GM12878 (cell line): Measurements from ENCODE around the gene IRF8. TPM values are rescaled to one million over a fixed set of nuclear protein-coding genes. Genes with fewer than 3 reads are reported as not detected.

Experiments used
- ATAC-seq: fragments of 200-7000 bp; cut with Tn5 transposase; 3 replicates; pipeline ENCODE4 v1.9.1; 2020; ENCODE audit warnings: mild to moderate bottlenecking, moderate library complexity
- BruUV-seq: library from RNA; stranded (reverse); fragments of 400-500 nt; replicated peaks from 2 replicates; lab custom pipeline; 2021; lab: Mats Ljungman, UMichigan
- CTCF ChIA-PET: fragments of 300-600 bp; sonication (Branson Sonifier 250); formaldehyde crosslinking; extraction: SDS; loops from one replicate; lab custom pipeline; 2021; ENCODE audit warnings: inconsistent platforms; lab: Yijun Ruan, JAX
- POLR2A ChIA-PET: fragments of 350-600 bp; formaldehyde crosslinking; extraction: SDS; loops from one replicate; lab custom pipeline; 2021; ENCODE audit warnings: inconsistent platforms; lab: Charles Lee
- RAD21 ChIA-PET: fragments of 300-600 bp; sonication (Branson Sonifier 250); formaldehyde crosslinking; loops from one replicate; lab custom pipeline; 2023; ENCODE audit warnings: antibody characterized with exemption; ENCODE audit not compliant: unreplicated experiment; lab: Charles Lee
- SMC1A ChIA-PET: fragments of 300-600 bp; sonication (Branson Sonifier 250); formaldehyde crosslinking; loops from one replicate; lab custom pipeline; 2023; ENCODE audit not compliant: unreplicated experiment, uncharacterized antibody; lab: Charles Lee
- DNase-seq: peaks from one replicate; pipeline ENCODE4 v3.0.0-alpha.2; 2011; ENCODE audit warnings: low read depth, low spot score
- FAIRE-seq: peaks from 3 replicates; lab custom pipeline; 2011; peaks lifted over from hg19 to GRCh38; lab: Jason Lieb, UNC
- H2AFZ ChIP-seq: 2 replicates; pipeline ENCODE4 v1.6.0; 2011; ENCODE audit warnings: low read depth, low read length, control low read depth; ENCODE audit not compliant: control insufficient read depth
- H3K27ac ChIP-seq: 2 replicates; pipeline ENCODE4 v1.5.1; 2011; ENCODE audit warnings: control low read depth; ENCODE audit not compliant: control insufficient read depth, insufficient read depth
- H3K27me3 ChIP-seq, 2 experiments: replicated peaks in 1 of 2; 2 replicates each; pipeline versions ENCODE4 v1.6.0 to v1.6.1; 2011; ENCODE audit warnings: low read length in 1 of 2; ENCODE audit not compliant: control insufficient read depth in 2 of 2, insufficient read depth in 2 of 2
- H3K36me3 ChIP-seq, 2 experiments: 2 replicates each; pipeline ENCODE4 v1.5.1; 2011; ENCODE audit warnings: low read length in 1 of 2; ENCODE audit not compliant: control insufficient read depth in 2 of 2, insufficient read depth in 2 of 2
- H3K4me1 ChIP-seq: 2 replicates; pipeline ENCODE4 v1.6.1; 2011; ENCODE audit warnings: mild to moderate bottlenecking, low read length, moderate library complexity, mixed read lengths; ENCODE audit not compliant: control insufficient read depth, insufficient read depth
- H3K4me2 ChIP-seq: 2 replicates; pipeline ENCODE4 v1.6.0; 2011; ENCODE audit warnings: control low read depth; ENCODE audit not compliant: control insufficient read depth, insufficient read depth
- H3K4me3 ChIP-seq: fragments of 200-600 bp; sonication (generic); 2 replicates; pipeline ENCODE4 v1.5.1; 2016
- H3K79me2 ChIP-seq: 2 replicates; pipeline ENCODE4 v1.6.0; 2011; ENCODE audit warnings: low read length; ENCODE audit not compliant: control insufficient read depth, insufficient read depth
- H3K9ac ChIP-seq: 2 replicates; pipeline ENCODE4 v1.8.0; 2011; ENCODE audit warnings: low read length, control low read depth, mixed read lengths; ENCODE audit not compliant: control insufficient read depth, insufficient read depth
- H3K9me3 ChIP-seq: replicated peaks from 3 replicates; pipeline ENCODE4 v1.5.1; 2011; ENCODE audit warnings: mild to moderate bottlenecking, low read length; ENCODE audit not compliant: control insufficient read depth, insufficient read depth
- H4K20me1 ChIP-seq: 2 replicates; pipeline ENCODE4 v1.6.0; 2011; ENCODE audit not compliant: control insufficient read depth, insufficient read depth
- HDAC2 ChIP-seq: fragments of 200-600 bp; sonication (generic); IDR thresholded peaks from 2 replicates; pipeline ENCODE4 v1.6.1; 2017
- PML ChIP-seq: IDR thresholded peaks from 2 replicates; pipeline ENCODE4 v1.6.1; 2012; ENCODE audit warnings: low read length, inconsistent platforms
- RBBP5 ChIP-seq: fragments of 200-600 bp; sonication (generic); conservative IDR thresholded peaks from 2 replicates; pipeline ENCODE4 v1.6.1; 2016
- SMAD1 ChIP-seq: fragments of 450-650 bp; IDR thresholded peaks from 2 replicates; pipeline ENCODE4 v1.6.1; 2018; ENCODE audit warnings: mild to moderate bottlenecking, low read depth; ENCODE audit not compliant: partially characterized antibody
- SMAD5 ChIP-seq: IDR thresholded peaks from 2 replicates; pipeline ENCODE4 v1.6.1; 2016; ENCODE audit warnings: antibody characterized with exemption, low read depth
- STAT3 ChIP-seq: IDR thresholded peaks from 2 replicates; pipeline ENCODE4 v1.6.1; 2011; ENCODE audit warnings: low read depth, low read length, improper control_type of control experiment
- SUZ12 ChIP-seq: fragments of 200-600 bp; sonication (generic); IDR thresholded peaks from one replicate; pipeline ENCODE4 v1.6.1; 2018; ENCODE audit warnings: antibody characterized with exemption, mild to moderate bottlenecking; ENCODE audit not compliant: unreplicated experiment
- WRNIP1 ChIP-seq: IDR thresholded peaks from 2 replicates; pipeline ENCODE4 v1.6.1; 2011; ENCODE audit warnings: low read depth, low read length, improper control_type of control experiment, borderline replicate concordance
- WGBS: methylation state at CpG from one replicate; pipeline ENCODE4 v1.1.6; 2016; ENCODE audit warnings: low lambda C conversion rate; ENCODE audit not compliant: insufficient replicate concordance, insufficient coverage; ENCODE audit errors: missing lambda C conversion rate; 5-methylcytosine and 5-hydroxymethylcytosine counted together
- in situ Hi-C: fragments of 300-500 bp; cut with MboI; formaldehyde crosslinking; loops from 9 replicates; pipeline ENCODE4 v1.14.3; 2018; ENCODE audit warnings: mixed read lengths
- intact Hi-C: fragments of 100-400 bp; cut with micrococcal nuclease; formaldehyde crosslinking; loops from one replicate; pipeline ENCODE4 v1.14.2; 2022; ENCODE audit not compliant: unreplicated experiment
- polyA plus RNA-seq, 11 experiments: library from polyadenylated mRNA; depleted of rRNA in 4 of 11; unstranded in 6 of 11; stranded (reverse) in 5 of 11; fragments of >200 nt; fragmentation: Nextera tagmentation in 4 of 11; fragmentation: Illumina TruSeq in 1 of 11; extraction: Ambion mirVana in 4 of 11; extraction: Trizol in 1 of 11; gene quantifications; 1 replicate in 1 of 11; 2 replicates in 10 of 11; pipeline versions ENCODE4 v1.2.1 to v1.2.3, GENCODE V29; 2011 to 2016; ENCODE audit warnings: inconsistent platforms in 2 of 11, missing spikeins in 2 of 11, low read depth in 1 of 11
- total RNA-seq, 4 experiments: library from RNA; depleted of rRNA in 3 of 4; stranded (reverse); fragments of >200 nt in 3 of 4; fragmentation: Illumina TruSeq in 1 of 4; extraction: Trizol in 1 of 4; gene quantifications; 2 replicates each; pipeline versions ENCODE4 v1.2.1 to v1.2.3, GENCODE V29; 2013 to 2021
- TF ChIP-seq, protein P1 (sequence below): IDR thresholded peaks from 2 replicates; pipeline ENCODE4 v1.6.1; 2012; ENCODE audit warnings: improper control_type of control experiment, low read depth, low read length; ENCODE audit not compliant: insufficient replicate concordance

Gene IRF8
- total and polyA plus RNA-seq, 10 of the 15 experiments (the other 5 are each of a cell fraction or from before 2014, with no cell fraction given), result 17.1 to 237 (median 172) TPM

GRCh38 chr16:85958731-85959130 lies 59.8 kb downstream of the IRF8 start:
- ChIA-PET SMC1A (interaction anchor here (1.4 to 1.5 kb wide), 2 partner anchors 15 to 55 kb away, joined by 4 read pairs; no protein-coding TSS in a partner anchor), POLR2A (interaction anchor here (0.6 kb wide), 1 partner anchor 142 kb away, joined by 5 read pairs; no protein-coding TSS in a partner anchor)

More at GRCh38 chr16:85958731-85959130, 59.8 kb downstream of the IRF8 start:
- Histone ChIP-seq H3K27me3 (no peaks in the 10 kb centered on the region), H3K4me3 (no peak overlapping the region), H3K4me2 (no peak overlapping the region), H2AFZ (no peak overlapping the region), H3K79me2 (no peaks in the 10 kb centered on the region), H4K20me1 (no peaks in the 10 kb centered on the region), H3K9ac (no peak overlapping the region), H3K27ac (no peak overlapping the region), H3K36me3 (no peaks in the 10 kb centered on the region), H3K4me1 (peaks cover 31% of the 10 kb centered on the region), H3K9me3 (no peaks in the 10 kb centered on the region; the same call in 2 of the 3 replicates)
- BruUV-seq, result no TSS peak
- ChIA-PET RAD21 (no interaction called here), CTCF (no interaction called here)
- ATAC-seq, result no peak
- in situ Hi-C loops (no loop called here), intact Hi-C loops (no loop called here)
- DNase-seq, result no peak
- no peak for FAIRE-seq
- WGBS, result 91% methylated on average over 8 of the region's 8 CpGs
- TF ChIP-seq SMAD1, result no peak
- TF ChIP-seq WRNIP1, result no peak
- no peak for TF ChIP-seq RBBP5
- TF ChIP-seq, protein P1, sequence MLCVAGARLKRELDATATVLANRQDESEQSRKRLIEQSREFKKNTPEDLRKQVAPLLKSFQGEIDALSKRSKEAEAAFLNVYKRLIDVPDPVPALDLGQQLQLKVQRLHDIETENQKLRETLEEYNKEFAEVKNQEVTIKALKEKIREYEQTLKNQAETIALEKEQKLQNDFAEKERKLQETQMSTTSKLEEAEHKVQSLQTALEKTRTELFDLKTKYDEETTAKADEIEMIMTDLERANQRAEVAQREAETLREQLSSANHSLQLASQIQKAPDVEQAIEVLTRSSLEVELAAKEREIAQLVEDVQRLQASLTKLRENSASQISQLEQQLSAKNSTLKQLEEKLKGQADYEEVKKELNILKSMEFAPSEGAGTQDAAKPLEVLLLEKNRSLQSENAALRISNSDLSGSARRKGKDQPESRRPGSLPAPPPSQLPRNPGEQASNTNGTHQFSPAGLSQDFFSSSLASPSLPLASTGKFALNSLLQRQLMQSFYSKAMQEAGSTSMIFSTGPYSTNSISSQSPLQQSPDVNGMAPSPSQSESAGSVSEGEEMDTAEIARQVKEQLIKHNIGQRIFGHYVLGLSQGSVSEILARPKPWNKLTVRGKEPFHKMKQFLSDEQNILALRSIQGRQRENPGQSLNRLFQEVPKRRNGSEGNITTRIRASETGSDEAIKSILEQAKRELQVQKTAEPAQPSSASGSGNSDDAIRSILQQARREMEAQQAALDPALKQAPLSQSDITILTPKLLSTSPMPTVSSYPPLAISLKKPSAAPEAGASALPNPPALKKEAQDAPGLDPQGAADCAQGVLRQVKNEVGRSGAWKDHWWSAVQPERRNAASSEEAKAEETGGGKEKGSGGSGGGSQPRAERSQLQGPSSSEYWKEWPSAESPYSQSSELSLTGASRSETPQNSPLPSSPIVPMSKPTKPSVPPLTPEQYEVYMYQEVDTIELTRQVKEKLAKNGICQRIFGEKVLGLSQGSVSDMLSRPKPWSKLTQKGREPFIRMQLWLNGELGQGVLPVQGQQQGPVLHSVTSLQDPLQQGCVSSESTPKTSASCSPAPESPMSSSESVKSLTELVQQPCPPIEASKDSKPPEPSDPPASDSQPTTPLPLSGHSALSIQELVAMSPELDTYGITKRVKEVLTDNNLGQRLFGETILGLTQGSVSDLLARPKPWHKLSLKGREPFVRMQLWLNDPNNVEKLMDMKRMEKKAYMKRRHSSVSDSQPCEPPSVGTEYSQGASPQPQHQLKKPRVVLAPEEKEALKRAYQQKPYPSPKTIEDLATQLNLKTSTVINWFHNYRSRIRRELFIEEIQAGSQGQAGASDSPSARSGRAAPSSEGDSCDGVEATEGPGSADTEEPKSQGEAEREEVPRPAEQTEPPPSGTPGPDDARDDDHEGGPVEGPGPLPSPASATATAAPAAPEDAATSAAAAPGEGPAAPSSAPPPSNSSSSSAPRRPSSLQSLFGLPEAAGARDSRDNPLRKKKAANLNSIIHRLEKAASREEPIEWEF, result no peak
- no peak for TF ChIP-seq SUZ12
- no peak for TF ChIP-seq HDAC2
- TF ChIP-seq STAT3, result no peak
- TF ChIP-seq SMAD5, result no peak
- TF ChIP-seq PML, result no peak
- TF ChIP-seq, all 136 proteins: peak for 0
